Keratinocyte (primary cell): Measurements from ENCODE around the gene LRRN2. TPM values are rescaled to one million over a fixed set of nuclear protein-coding genes. Genes with fewer than 3 reads are reported as not detected.

Experiments
- DNase-seq: peaks from one replicate; pipeline ENCODE4 v3.0.0-alpha.2; 2011; ENCODE audit warnings: low read depth, missing footprints, low spot score
- FAIRE-seq: peaks from 2 replicates; lab custom pipeline; 2011; peaks lifted over from hg19 to GRCh38; lab: Jason Lieb, UNC
- H2AFZ ChIP-seq: 2 replicates; pipeline ENCODE4 v1.6.0; 2012; ENCODE audit warnings: low read length, control low read depth, inconsistent platforms; ENCODE audit not compliant: control insufficient read depth
- H3K27ac ChIP-seq: 2 replicates; pipeline ENCODE4 v1.5.1; 2011; ENCODE audit warnings: low read length; ENCODE audit not compliant: control insufficient read depth, insufficient read depth
- H3K27me3 ChIP-seq: 3 replicates; pipeline ENCODE4 v1.6.0; 2011; ENCODE audit warnings: low read length; ENCODE audit not compliant: control insufficient read depth, insufficient read depth; ENCODE audit errors: extremely low read depth
- H3K36me3 ChIP-seq, 2 experiments: 2 replicates in 1 of 2; 3 replicates in 1 of 2; pipeline ENCODE4 v1.5.1; 2011; ENCODE audit warnings: low read length in 2 of 2, mild to moderate bottlenecking in 1 of 2; ENCODE audit not compliant: control insufficient read depth in 2 of 2, insufficient read depth in 2 of 2; ENCODE audit errors: extremely low read depth in 1 of 2
- H3K4me1 ChIP-seq: 3 replicates; pipeline ENCODE4 v1.5.1; 2011; ENCODE audit warnings: low read length; ENCODE audit not compliant: control insufficient read depth, insufficient read depth; ENCODE audit errors: extremely low read depth
- H3K4me2 ChIP-seq: 3 replicates; pipeline ENCODE4 v1.6.0; 2011; ENCODE audit warnings: low read depth, low read length; ENCODE audit not compliant: control insufficient read depth, insufficient read depth; ENCODE audit errors: extremely low read depth
- H3K4me3 ChIP-seq, 3 experiments: fragments of 200-600 bp in 1 of 3; sonication (generic) in 1 of 3; 2 replicates in 2 of 3; 3 replicates in 1 of 3; pipeline ENCODE4 v1.5.1; 2011 to 2016; ENCODE audit warnings: low read length in 3 of 3, mild to moderate bottlenecking in 3 of 3, control low read depth in 2 of 3, inconsistent platforms in 1 of 3, low read depth in 1 of 3, mixed read lengths in 1 of 3, mixed run types in 1 of 3, moderate library complexity in 1 of 3; ENCODE audit not compliant: control insufficient read depth in 2 of 3, insufficient read depth in 2 of 3; ENCODE audit errors: extremely low read depth in 1 of 3
- H3K79me2 ChIP-seq: 2 replicates; pipeline ENCODE4 v1.6.0; 2012; ENCODE audit warnings: low read length; ENCODE audit not compliant: control insufficient read depth, insufficient read depth
- H3K9ac ChIP-seq: 3 replicates; pipeline ENCODE4 v1.6.0; 2011; ENCODE audit warnings: low read length; ENCODE audit not compliant: control insufficient read depth, insufficient read depth; ENCODE audit errors: extremely low read depth
- H3K9me1 ChIP-seq: 3 replicates; pipeline ENCODE4 v1.6.0; 2011; ENCODE audit warnings: low read length; ENCODE audit not compliant: control insufficient read depth, insufficient read depth; ENCODE audit errors: extremely low read depth
- H3K9me3 ChIP-seq: 2 replicates; pipeline ENCODE4 v1.5.1; 2012; ENCODE audit warnings: low read depth, low read length; ENCODE audit not compliant: control insufficient read depth
- H4K20me1 ChIP-seq: 3 replicates; pipeline ENCODE4 v1.6.0; 2011; ENCODE audit warnings: low read length; ENCODE audit not compliant: control insufficient read depth, insufficient read depth; ENCODE audit errors: extremely low read depth
- CTCF ChIP-seq, 3 experiments: IDR thresholded peaks in 1 of 3; conservative IDR thresholded peaks in 1 of 3; optimal IDR thresholded peaks in 1 of 3; 2 replicates in 2 of 3; 3 replicates in 1 of 3; pipeline versions ENCODE3 to v1.5.1; 2011; ENCODE audit warnings: low read length in 3 of 3, mild to moderate bottlenecking in 3 of 3, moderate library complexity in 2 of 3, control low read depth in 1 of 3, inconsistent platforms in 1 of 3; ENCODE audit not compliant: insufficient read depth in 2 of 3; ENCODE audit errors: extremely low read depth in 1 of 3
- EZH2 ChIP-seq: IDR thresholded peaks from one replicate; pipeline ENCODE4 v1.6.1; 2012; ENCODE audit warnings: inconsistent platforms, mild to moderate bottlenecking, low read length, moderate library complexity
- dilution Hi-C: fragments of 300-500 bp; cut with MboI; formaldehyde crosslinking; loops from one replicate; pipeline ENCODE4 v1.7.0; 2020; ENCODE audit warnings: low sequenced_read_pairs; ENCODE audit not compliant: extremely low pct_ligation_motif_present
- polyA plus RNA-seq, 5 experiments: library from polyadenylated mRNA; depleted of rRNA in 3 of 5; stranded (reverse) in 3 of 5; stranded (forward) in 1 of 5; unstranded in 1 of 5; fragments of >200 nt; gene quantifications; 1 replicate in 1 of 5; 2 replicates in 3 of 5; 3 replicates in 1 of 5; pipeline versions ENCODE4 v1.2.1 to v1.2.3, GENCODE V29; 2011 to 2012; ENCODE audit warnings: missing spikeins in 2 of 5, low read depth in 1 of 5, low replicate concordance in 1 of 5

Gene LRRN2
- polyA plus RNA-seq, 1 donor (not counting 4 experiments of a cell fraction or from before 2014, with no cell fraction given), result not detected

DNA sequence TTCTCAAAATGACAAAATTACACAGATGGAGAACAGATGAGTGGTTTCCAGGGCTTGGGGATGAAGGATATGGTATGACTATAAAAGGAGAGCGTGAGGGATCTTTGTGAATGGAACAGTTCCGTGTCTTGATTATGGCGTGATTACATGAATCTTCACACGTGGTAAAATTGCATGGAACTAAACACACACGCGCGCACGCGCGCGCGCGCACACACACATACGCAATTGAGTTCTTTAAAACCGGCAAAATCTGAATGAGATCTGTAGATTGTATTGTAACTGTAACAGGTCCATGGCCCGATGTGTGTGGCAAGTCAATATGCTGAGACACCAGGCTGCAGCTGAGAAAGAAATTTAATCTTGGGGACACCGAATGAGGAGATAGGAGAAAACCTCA lies 11.1 kb upstream of the LRRN2 start:
- no peak overlapping the region for H3K4me3 ChIP-seq
- H3K79me2 ChIP-seq, result no peaks in the 10 kb centered on the region
- no peaks in the 10 kb centered on the region for H3K36me3 ChIP-seq
- no peak overlapping the region for H3K9ac ChIP-seq
- no peak overlapping the region for H2AFZ ChIP-seq
- no peaks in the 10 kb centered on the region for H3K9me1 ChIP-seq
- no peaks in the 10 kb centered on the region for H4K20me1 ChIP-seq
- no peak overlapping the region for H3K27ac ChIP-seq
- H3K27me3 ChIP-seq, result peaks cover 4% of the 10 kb centered on the region
- FAIRE-seq, result no peak
- TF ChIP-seq CTCF (optimal IDR thresholded peaks at IDR 0.05 in 1 of 3, IDR thresholded peaks at IDR 0.05 in 1 of 3, conservative IDR thresholded peaks at IDR 0.05 in 1 of 3; ENCODE audit: extremely low read depth in 1 of 3, insufficient read depth in 2 of 3, low read length in 3 of 3) (no peak), EZH2 (no peak)
- no peak overlapping the region for H3K4me2 ChIP-seq
- no peaks in the 10 kb centered on the region for H3K9me3 ChIP-seq
- DNase-seq, result no peak
- dilution Hi-C loops, result no loop called here
- H3K4me1 ChIP-seq, result peaks cover 11% of the 10 kb centered on the region

- H3K79me2 ChIP-seq, result no peaks in the 10 kb centered on the region
- H3K9me3 ChIP-seq, result no peaks in the 10 kb centered on the region
- FAIRE-seq, result no peak
These were observed 10.2 kb upstream of the LRRN2 start for GRCh38 chr1:204695692-204696091.

More at GRCh38 chr1:204695692-204696091, 10.2 kb upstream of the LRRN2 start:
- dilution Hi-C loops, result no loop called here
- H2AFZ ChIP-seq, result no peak overlapping the region
- H3K9ac ChIP-seq, result no peak overlapping the region
- peaks cover 4% of the 10 kb centered on the region for H3K27me3 ChIP-seq
- no peak for DNase-seq
- H3K4me1 ChIP-seq, result peaks cover 11% of the 10 kb centered on the region
- H3K4me2 ChIP-seq, result no peak overlapping the region
- no peaks in the 10 kb centered on the region for H3K36me3 ChIP-seq
- no peaks in the 10 kb centered on the region for H4K20me1 ChIP-seq
- TF ChIP-seq EZH2 (no peak), CTCF (optimal IDR thresholded peaks at IDR 0.05 in 1 of 3, IDR thresholded peaks at IDR 0.05 in 1 of 3, conservative IDR thresholded peaks at IDR 0.05 in 1 of 3; ENCODE audit: extremely low read depth in 1 of 3, insufficient read depth in 2 of 3, low read length in 3 of 3) (no peak)
- no peak overlapping the region for H3K4me3 ChIP-seq
- no peaks in the 10 kb centered on the region for H3K9me1 ChIP-seq
- H3K27ac ChIP-seq, result no peak overlapping the region
